Measurements from ENCODE around the gene DISP2. TPM values are rescaled to one million over a fixed set of nuclear protein-coding genes. Genes with fewer than 3 reads are reported as not detected.

Gene DISP2
- total RNA-seq, 1 experiment from 2014 or later: 0.87 TPM

DNA sequence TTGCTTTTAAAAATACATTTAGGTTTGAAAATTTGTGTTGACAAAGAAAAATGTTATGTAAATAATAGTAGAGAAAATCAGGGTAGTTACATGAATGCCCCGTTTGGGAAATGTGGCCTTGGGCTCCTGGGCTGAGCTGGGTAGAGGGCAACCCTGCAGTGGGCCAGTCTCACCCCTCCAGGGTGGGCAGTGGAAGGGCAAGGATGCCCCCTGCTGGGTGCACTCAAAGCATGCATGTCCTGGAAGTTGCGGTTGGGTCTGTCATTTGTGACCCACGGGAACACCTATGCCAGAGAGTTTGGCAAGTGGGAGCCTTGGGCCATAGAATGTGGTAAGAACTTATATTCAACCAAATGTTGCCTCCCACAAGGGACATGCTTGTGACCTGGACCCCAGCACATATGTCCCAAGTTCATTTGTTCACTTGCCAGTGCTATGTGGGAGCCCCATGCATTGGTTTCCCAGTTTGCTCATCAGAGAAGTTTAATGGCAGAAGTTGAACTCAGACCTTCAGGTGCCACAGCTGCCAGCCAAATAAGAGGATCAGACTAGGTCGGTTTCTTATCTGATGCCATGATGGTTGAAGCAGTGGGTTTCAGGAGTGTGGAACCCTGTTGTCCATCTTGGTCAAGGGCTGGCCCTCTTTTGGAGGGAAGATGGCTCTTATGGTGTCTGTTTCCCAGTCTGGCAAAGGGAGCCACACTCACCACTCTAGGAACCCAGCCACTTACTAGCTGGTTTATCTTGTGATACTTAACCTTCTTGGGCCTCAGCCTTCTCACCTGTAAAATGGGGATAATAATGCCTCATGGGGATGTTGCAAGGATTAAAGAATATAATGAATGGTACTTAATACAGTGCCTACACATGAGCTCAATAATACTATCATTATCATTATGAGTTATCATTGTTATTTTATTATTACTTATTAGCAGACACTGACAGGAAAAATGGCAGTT lies 47.7 kb upstream of the DISP2 start:
- no peaks in the 10 kb centered on the region for H3F3A ChIP-seq (ENCODE audit: low read length, unreplicated experiment)
- no peaks in the 10 kb centered on the region for H3K9me3 ChIP-seq (ENCODE audit: low read length)
- ChIA-PET POLR2A (ENCODE audit: unreplicated experiment) (interaction anchor here (0.6 kb wide), 1 partner anchor 31 kb away, joined by 4 read pairs; no protein-coding TSS in a partner anchor), CTCF (interaction anchor here (0.5 to 2.0 kb wide), 5 partner anchors 19 to 134 kb away, joined by 3 to 27 read pairs (median 3); no protein-coding TSS in a partner anchor)
- intact Hi-C loops (cut with micrococcal nuclease): loop anchor here (1.0 kb wide), 1 partner anchor 31 kb away; no protein-coding TSS in a partner anchor
- no peak overlapping the region for H3K4me3 ChIP-seq (ENCODE audit: low read length)
- H3K4me2 ChIP-seq (ENCODE audit: low read length): no peak overlapping the region
- H3K79me2 ChIP-seq (ENCODE audit: low read length): no peaks in the 10 kb centered on the region
- DNase-seq (peak; percentile 68), ATAC-seq (peak; percentile 69)
- no peak overlapping the region for H3K27ac ChIP-seq (ENCODE audit: low read length)
- no TSS peak for BruUV-seq (replicated peaks)
- no peaks in the 10 kb centered on the region for H3K9me2 ChIP-seq (replicated peaks; ENCODE audit: low read length)
- H3K27me3 ChIP-seq (ENCODE audit: low read length): no peaks in the 10 kb centered on the region
- H3K36me3 ChIP-seq (ENCODE audit: low read depth, low read length): no peaks in the 10 kb centered on the region
- no peak overlapping the region for H2AFZ ChIP-seq (ENCODE audit: low read length)
- no peak overlapping the region for H3K9ac ChIP-seq (ENCODE audit: low read length)
- H4K20me1 ChIP-seq (ENCODE audit: low read length): no peaks in the 10 kb centered on the region
- TF ChIP-seq EZH2 (IDR thresholded peaks at IDR 0.05; ENCODE audit: low read length, unreplicated experiment): no peak
- peak; percentile 83 for TF ChIP-seq CTCF (conservative IDR thresholded peaks at IDR 0.05; ENCODE audit: low read depth, low read length)
- no peak for TF ChIP-seq EZH2phosphoT487 (IDR thresholded peaks at IDR 0.05; ENCODE audit: borderline replicate concordance, low read length)
- H3K4me1 ChIP-seq (ENCODE audit: insufficient read depth, low read length): peaks cover 7% of the 10 kb centered on the region; the same call in 1 of the 2 replicates

- H2AFZ ChIP-seq (ENCODE audit: low read length): no peak overlapping the region
- H3K9me3 ChIP-seq (ENCODE audit: low read length): no peaks in the 10 kb centered on the region
- intact Hi-C loops (cut with micrococcal nuclease): loop anchor here (1.0 kb wide), 1 partner anchor 32 kb away; no protein-coding TSS in a partner anchor
- H3K4me3 ChIP-seq (ENCODE audit: low read length): no peak overlapping the region
- no peaks in the 10 kb centered on the region for H3K36me3 ChIP-seq (ENCODE audit: low read depth, low read length)
- no peaks in the 10 kb centered on the region for H3K79me2 ChIP-seq (ENCODE audit: low read length)
- no peaks in the 10 kb centered on the region for H4K20me1 ChIP-seq (ENCODE audit: low read length)
- no peak overlapping the region for H3K27ac ChIP-seq (ENCODE audit: low read length)
- H3K4me2 ChIP-seq (ENCODE audit: low read length): no peak overlapping the region
- DNase-seq (no peak), ATAC-seq (no peak)
- H3K27me3 ChIP-seq (ENCODE audit: low read length): no peaks in the 10 kb centered on the region
- H3K9me2 ChIP-seq (replicated peaks; ENCODE audit: low read length): no peaks in the 10 kb centered on the region
- CTCF ChIA-PET: interaction anchor here (0.5 kb wide), 1 partner anchor 37 kb away, joined by 3 read pairs; no protein-coding TSS in a partner anchor
- POLR2A ChIA-PET (ENCODE audit: unreplicated experiment): no interaction called here
- H3K9ac ChIP-seq (ENCODE audit: low read length): no peak overlapping the region
- no TSS peak for BruUV-seq (replicated peaks)
- no peaks in the 10 kb centered on the region for H3F3A ChIP-seq (ENCODE audit: low read length, unreplicated experiment)
- peaks cover 7% of the 10 kb centered on the region; the same call in 1 of the 2 replicates for H3K4me1 ChIP-seq (ENCODE audit: insufficient read depth, low read length)
- TF ChIP-seq EZH2 (IDR thresholded peaks at IDR 0.05; ENCODE audit: low read length, unreplicated experiment): no peak
- no peak for TF ChIP-seq CTCF (conservative IDR thresholded peaks at IDR 0.05; ENCODE audit: low read depth, low read length)
Measured at GRCh38 chr15:40310993-40311392, 47.0 kb upstream of the DISP2 start.
